GM23248 (cell line): ENCODE results near the gene MTUS2. TPM values are rescaled to one million over a fixed set of nuclear protein-coding genes. Genes with fewer than 3 reads are reported as not detected.

ENCODE experiments used
- DNase-seq: peaks from one replicate; pipeline ENCODE4 v3.0.0-alpha.2; 2015
- H2AFZ ChIP-seq: fragments of 200-600 bp; sonication (generic); 2 replicates; pipeline ENCODE4 v1.6.1; 2016; ENCODE audit warnings: antibody characterized with exemption
- H3F3A ChIP-seq: fragments of 200-600 bp; sonication (generic); 2 replicates; pipeline ENCODE4 v1.6.1; 2016; ENCODE audit warnings: mild to moderate bottlenecking, antibody characterized with exemption, mixed run types; ENCODE audit not compliant: insufficient read depth
- H3K27ac ChIP-seq: fragments of 200-600 bp; sonication (generic); 2 replicates; pipeline ENCODE4 v1.5.1; 2016; ENCODE audit warnings: mild to moderate bottlenecking
- H3K27me3 ChIP-seq: fragments of 200-600 bp; sonication (generic); replicated peaks from 2 replicates; pipeline ENCODE4 v1.6.1; 2016; ENCODE audit warnings: mild to moderate bottlenecking; ENCODE audit not compliant: insufficient read depth
- H3K36me3 ChIP-seq: fragments of 200-600 bp; sonication (generic); 2 replicates; pipeline ENCODE4 v1.6.1; 2016; ENCODE audit warnings: low read depth, mild to moderate bottlenecking
- H3K4me1 ChIP-seq: fragments of 200-600 bp; sonication (generic); 2 replicates; pipeline ENCODE4 v1.6.1; 2016; ENCODE audit warnings: mild to moderate bottlenecking; ENCODE audit not compliant: insufficient read depth
- H3K4me2 ChIP-seq: fragments of 200-600 bp; sonication (generic); one replicate; pipeline ENCODE4 v1.6.1; 2016; ENCODE audit warnings: mild to moderate bottlenecking; ENCODE audit not compliant: unreplicated experiment
- H3K4me3 ChIP-seq: fragments of 200-600 bp; sonication (generic); 2 replicates; pipeline ENCODE4 v1.5.1; 2016; ENCODE audit warnings: mild to moderate bottlenecking
- H3K79me2 ChIP-seq: fragments of 200-600 bp; sonication (generic); 2 replicates; pipeline ENCODE4 v1.6.1; 2016; ENCODE audit warnings: mild to moderate bottlenecking; ENCODE audit not compliant: insufficient read depth
- H3K9ac ChIP-seq: fragments of 200-600 bp; sonication (generic); 2 replicates; pipeline ENCODE4 v1.6.1; 2016; ENCODE audit warnings: mild to moderate bottlenecking
- H3K9me2 ChIP-seq: fragments of 200-600 bp; sonication (generic); 2 replicates; pipeline ENCODE4 v1.6.1; 2016; ENCODE audit warnings: mixed run types, mild to moderate bottlenecking, moderate library complexity; ENCODE audit not compliant: insufficient read depth
- H3K9me3 ChIP-seq: fragments of 200-600 bp; sonication (generic); one replicate; pipeline ENCODE4 v1.6.1; 2017; ENCODE audit warnings: low read depth
- H4K20me1 ChIP-seq: fragments of 200-600 bp; sonication (generic); 2 replicates; pipeline ENCODE4 v1.6.0; 2016; ENCODE audit not compliant: insufficient read depth
- EZH2 ChIP-seq: fragments of 200-600 bp; sonication (generic); IDR thresholded peaks from 2 replicates; pipeline ENCODE4 v1.6.1; 2018; ENCODE audit warnings: antibody characterized with exemption, mild to moderate bottlenecking; ENCODE audit not compliant: insufficient read depth, poor library complexity, severe bottlenecking
- EZH2phosphoT487 ChIP-seq: fragments of 200-600 bp; sonication (generic); IDR thresholded peaks from 2 replicates; pipeline ENCODE4 v1.6.1; 2018; ENCODE audit warnings: antibody characterized with exemption, moderate library complexity, mild to moderate bottlenecking, low read depth; ENCODE audit not compliant: insufficient read depth
- WGBS, 2 experiments: methylation state at CpG; one replicate each; pipeline ENCODE4 v1.1.6; 2015 to 2017; ENCODE audit warnings: low lambda C conversion rate in 2 of 2, low coverage in 1 of 2; ENCODE audit errors: missing lambda C conversion rate in 2 of 2; 5-methylcytosine and 5-hydroxymethylcytosine counted together
- in situ Hi-C: fragments of 300-500 bp; cut with MboI; formaldehyde crosslinking; loops from 2 replicates; pipeline ENCODE4 v1.15.0; 2020
- polyA plus RNA-seq: library from polyadenylated mRNA; unstranded; fragments of >200 nt; fragmentation: Nextera tagmentation; extraction: Ambion mirVana; gene quantifications from 2 replicates; pipeline ENCODE4 v1.2.1, GENCODE V29; 2016
- total RNA-seq: library from RNA; depleted of rRNA; stranded (reverse); fragments of >200 nt; shearing (Covaris generic); gene quantifications from 2 replicates; pipeline ENCODE4 v1.2.3, GENCODE V29; 2014

The MTUS2 gene
- total and polyA plus RNA-seq, 2 experiments from 2014 or later, result 0.43 to 0.74 TPM

- no peaks in the 10 kb centered on the region for H3K9me3 ChIP-seq
- H3K4me1 ChIP-seq, result no peaks in the 10 kb centered on the region
- TF ChIP-seq EZH2phosphoT487 (no peak), EZH2 (no peak)
- H3K4me3 ChIP-seq, result no peak overlapping the region
- H3K27me3 ChIP-seq, result no peaks in the 10 kb centered on the region
- no peak overlapping the region for H3K9ac ChIP-seq
- H3K9me2 ChIP-seq, result no peaks in the 10 kb centered on the region
- no peak overlapping the region for H3K4me2 ChIP-seq
- in situ Hi-C loops, result no loop called here
- DNase-seq, result no peak
- no peaks in the 10 kb centered on the region for H3K79me2 ChIP-seq
- no peaks in the 10 kb centered on the region for H4K20me1 ChIP-seq
- no peak overlapping the region for H3K27ac ChIP-seq
- WGBS, 2 experiments, result 10 to 22% methylated on average over 1 of the region's 1 CpG
- no peak overlapping the region for H2AFZ ChIP-seq
- no peaks in the 10 kb centered on the region for H3F3A ChIP-seq
- H3K36me3 ChIP-seq, result no peaks in the 10 kb centered on the region
Observed at GRCh38 chr13:29131159-29131558, 311.0 kb downstream of the MTUS2 start.

DNA sequence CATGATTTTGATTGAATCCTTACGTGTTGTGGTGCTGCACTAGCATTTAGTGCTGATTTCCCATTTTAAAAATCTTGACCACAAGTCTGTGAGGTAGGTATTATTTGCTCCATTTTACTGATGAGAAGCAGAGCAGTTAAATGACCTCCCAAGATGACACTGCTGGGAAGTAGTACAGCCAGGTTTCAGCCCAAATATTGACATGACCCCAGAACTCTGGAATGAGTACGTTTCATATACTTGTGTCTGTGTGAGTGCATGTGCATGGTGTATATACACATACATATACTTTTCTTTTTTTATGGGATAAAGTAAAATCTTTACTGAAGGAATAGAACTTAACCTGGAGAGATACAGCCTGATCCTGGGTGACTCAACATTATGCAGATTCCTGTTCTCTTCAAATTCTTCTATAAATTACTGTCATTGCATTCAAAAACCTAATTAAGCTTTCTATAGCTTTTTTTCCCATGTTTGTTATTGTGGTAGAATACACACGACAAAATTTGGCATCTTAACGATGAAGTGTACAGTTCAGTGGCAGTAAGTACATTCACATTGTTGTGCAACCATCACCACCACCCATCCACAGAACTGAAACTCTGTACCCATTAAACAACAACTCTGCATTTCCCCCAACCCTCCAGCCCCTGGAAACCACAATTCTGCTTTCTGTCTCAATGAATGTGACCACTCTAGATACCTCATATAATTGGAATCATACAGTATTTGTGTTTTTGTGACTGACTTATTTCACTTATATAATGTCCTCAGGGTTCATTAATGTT, 311.9 kb downstream of the MTUS2 start:
- H4K20me1 ChIP-seq, result no peaks in the 10 kb centered on the region
- no peaks in the 10 kb centered on the region for H3K36me3 ChIP-seq
- WGBS, 2 experiments, result 16 to 21% methylated on average over 4 of the region's 4 CpGs
- in situ Hi-C loops, result no loop called here
- no peaks in the 10 kb centered on the region for H3K4me1 ChIP-seq
- DNase-seq, result no peak
- H3K27me3 ChIP-seq, result no peaks in the 10 kb centered on the region
- H3K79me2 ChIP-seq, result no peaks in the 10 kb centered on the region
- TF ChIP-seq EZH2phosphoT487, result no peak
- TF ChIP-seq EZH2, result no peak
- H3K4me2 ChIP-seq, result no peak overlapping the region
- no peaks in the 10 kb centered on the region for H3K9me3 ChIP-seq
- no peaks in the 10 kb centered on the region for H3F3A ChIP-seq
- no peak overlapping the region for H3K4me3 ChIP-seq
- H3K9me2 ChIP-seq, result no peaks in the 10 kb centered on the region
- H3K9ac ChIP-seq, result no peak overlapping the region
- no peak overlapping the region for H3K27ac ChIP-seq
- no peak overlapping the region for H2AFZ ChIP-seq

- Histone ChIP-seq H3K4me2 (no peak overlapping the region), H3K9me3 (no peaks in the 10 kb centered on the region), H2AFZ (no peak overlapping the region), H3K9ac (no peak overlapping the region), H4K20me1 (no peaks in the 10 kb centered on the region), H3K9me2 (no peaks in the 10 kb centered on the region), H3K4me1 (no peaks in the 10 kb centered on the region), H3K27ac (no peak overlapping the region), H3K79me2 (no peaks in the 10 kb centered on the region), H3K4me3 (no peak overlapping the region), H3F3A (no peaks in the 10 kb centered on the region), H3K36me3 (no peaks in the 10 kb centered on the region), H3K27me3 (no peaks in the 10 kb centered on the region)
- 35 to 41% methylated on average over 2 of the region's 2 CpGs for WGBS, 2 experiments
- in situ Hi-C loops, result no loop called here
- DNase-seq, result no peak
- TF ChIP-seq EZH2 (no peak), EZH2phosphoT487 (no peak)
Observed at GRCh38 chr13:29136341-29136740, 316.2 kb downstream of the MTUS2 start.

DNA sequence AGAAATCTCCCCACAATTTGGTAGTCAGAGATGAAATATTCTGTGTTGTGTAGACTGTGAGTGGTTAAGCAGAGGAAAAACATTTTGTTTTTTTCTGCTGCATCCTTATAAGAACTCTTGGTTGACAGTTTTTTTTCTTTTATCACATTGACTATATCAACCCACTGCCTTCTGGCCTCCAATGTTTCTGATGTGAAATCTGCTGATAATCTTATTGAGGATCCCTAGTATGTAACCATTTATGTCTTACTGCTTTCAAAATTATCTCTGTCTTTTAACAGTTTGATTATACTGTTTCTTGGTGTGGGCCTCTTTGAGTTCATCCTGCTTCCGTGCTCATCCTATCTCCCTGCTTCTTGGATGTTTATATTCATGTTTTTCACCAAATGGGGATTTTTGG, 316.9 kb downstream of the MTUS2 start:
- H3K4me2 ChIP-seq, result no peak overlapping the region
- 26 to 31% methylated on average over 1 of the region's 1 CpG for WGBS, 2 experiments

More for the DNA sequence above, 316.9 kb downstream of the MTUS2 start:
- Histone ChIP-seq H3K27me3 (no peaks in the 10 kb centered on the region), H3K4me1 (no peaks in the 10 kb centered on the region), H3K27ac (no peak overlapping the region), H3K79me2 (no peaks in the 10 kb centered on the region), H4K20me1 (no peaks in the 10 kb centered on the region), H2AFZ (no peak overlapping the region), H3K36me3 (no peaks in the 10 kb centered on the region), H3K9ac (no peak overlapping the region), H3K9me2 (no peaks in the 10 kb centered on the region), H3F3A (no peaks in the 10 kb centered on the region), H3K9me3 (no peaks in the 10 kb centered on the region), H3K4me3 (no peak overlapping the region)
- no peak for TF ChIP-seq EZH2phosphoT487
- TF ChIP-seq EZH2, result no peak
- in situ Hi-C loops, result no loop called here
- DNase-seq, result no peak
